ENCODE results near the gene ACO2.

Gene ACO2

DNA sequence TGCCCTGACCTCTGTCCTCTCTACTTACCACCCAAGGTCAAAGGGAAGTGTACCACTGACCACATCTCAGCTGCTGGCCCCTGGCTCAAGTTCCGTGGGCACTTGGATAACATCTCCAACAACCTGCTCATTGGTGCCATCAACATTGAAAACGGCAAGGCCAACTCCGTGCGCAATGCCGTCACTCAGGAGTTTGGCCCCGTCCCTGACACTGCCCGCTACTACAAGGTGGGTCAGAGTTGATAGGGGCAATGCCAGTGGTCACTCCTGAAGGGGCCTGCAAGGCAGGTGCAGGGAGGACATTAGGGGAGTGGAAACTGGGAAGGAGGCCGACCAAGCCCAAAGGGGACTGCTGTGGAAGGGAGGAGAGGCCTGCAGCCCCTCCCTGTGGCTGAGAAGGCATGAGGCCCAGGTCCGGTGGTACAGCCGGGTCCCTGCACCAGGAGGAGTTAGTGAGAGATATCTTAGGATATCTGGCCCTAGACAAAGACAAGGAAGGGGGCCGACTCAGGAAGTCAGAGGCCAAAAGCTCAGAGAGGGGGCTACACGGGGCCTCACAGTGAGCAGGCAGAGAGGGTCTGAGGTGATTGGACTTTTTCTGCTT lies 57.4 kb downstream of the ACO2 start:
- Histone ChIP-seq H3K36me3 (peaks cover 95% of the 10 kb centered on the region), H3K4me1 (peaks cover 44% of the 10 kb centered on the region), H3K9me3 (no peaks in the 10 kb centered on the region), H3K4me2 (peak overlapping the region; percentile 22; the same call in 1 of the 2 replicates), H3K9ac (peak overlapping the region; percentile 24; the same call in 1 of the 2 replicates), H3K27ac (peak overlapping the region; percentile 44), H4K20me1 (peaks cover 76% of the 10 kb centered on the region), H3K27me3 (no peaks in the 10 kb centered on the region), H3K4me3 (no peak overlapping the region)
- no peak for TF ChIP-seq Cebpa-rat (IDR thresholded peaks at IDR 0.05)

- Histone ChIP-seq H4K20me1 (peaks cover 83% of the 10 kb centered on the region), H3K27me3 (no peaks in the 10 kb centered on the region), H3K4me1 (peaks cover 49% of the 10 kb centered on the region), H3K9me3 (no peaks in the 10 kb centered on the region), H3K9ac (peak overlapping the region; percentile 24; the same call in 1 of the 2 replicates), H3K4me3 (no peak overlapping the region), H3K4me2 (peak overlapping the region; percentile 22), H3K27ac (peak overlapping the region; percentile 44; the same call in 1 of the 2 replicates), H3K36me3 (peaks cover 98% of the 10 kb centered on the region)
- no peak for TF ChIP-seq Cebpa-rat (IDR thresholded peaks at IDR 0.05)
Measured at GRCh38 chr22:41526830-41527799, 58.2 kb downstream of the ACO2 start.

DNA sequence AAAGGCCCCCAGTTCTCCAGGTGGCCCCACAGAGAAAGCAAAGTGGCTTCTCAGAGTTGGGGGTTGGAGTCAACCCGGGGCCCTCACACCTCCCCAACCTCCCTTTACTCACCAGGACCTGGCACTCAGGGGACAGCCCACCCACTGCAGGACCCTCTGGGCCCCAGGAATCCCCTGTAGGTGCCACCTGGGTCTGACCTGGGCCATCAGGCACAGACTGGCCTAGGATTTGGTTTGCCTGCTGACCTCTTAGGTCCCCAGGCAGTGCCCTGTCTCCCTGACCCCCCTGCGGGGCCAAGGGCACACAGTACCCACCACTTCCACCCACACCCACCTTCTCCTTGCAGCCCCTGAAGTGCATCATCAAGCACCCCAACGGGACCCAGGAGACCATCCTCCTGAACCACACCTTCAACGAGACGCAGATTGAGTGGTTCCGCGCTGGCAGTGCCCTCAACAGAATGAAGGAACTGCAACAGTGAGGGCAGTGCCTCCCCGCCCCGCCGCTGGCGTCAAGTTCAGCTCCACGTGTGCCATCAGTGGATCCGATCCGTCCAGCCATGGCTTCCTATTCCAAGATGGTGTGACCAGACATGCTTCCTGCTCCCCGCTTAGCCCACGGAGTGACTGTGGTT lies 59.3 kb downstream of the ACO2 start:
- H3K9ac ChIP-seq = peak overlapping the region; percentile 40
- peaks cover 50% of the 10 kb centered on the region for H3K4me1 ChIP-seq
- no peak for TF ChIP-seq Cebpa-rat (IDR thresholded peaks at IDR 0.05)
- H3K4me3 ChIP-seq = no peak overlapping the region
- H4K20me1 ChIP-seq = peaks cover 95% of the 10 kb centered on the region
- H3K27ac ChIP-seq = no peak overlapping the region
- no peaks in the 10 kb centered on the region for H3K9me3 ChIP-seq
- H3K36me3 ChIP-seq = peaks cover 98% of the 10 kb centered on the region
- no peak overlapping the region for H3K4me2 ChIP-seq
- H3K27me3 ChIP-seq = no peaks in the 10 kb centered on the region

DNA sequence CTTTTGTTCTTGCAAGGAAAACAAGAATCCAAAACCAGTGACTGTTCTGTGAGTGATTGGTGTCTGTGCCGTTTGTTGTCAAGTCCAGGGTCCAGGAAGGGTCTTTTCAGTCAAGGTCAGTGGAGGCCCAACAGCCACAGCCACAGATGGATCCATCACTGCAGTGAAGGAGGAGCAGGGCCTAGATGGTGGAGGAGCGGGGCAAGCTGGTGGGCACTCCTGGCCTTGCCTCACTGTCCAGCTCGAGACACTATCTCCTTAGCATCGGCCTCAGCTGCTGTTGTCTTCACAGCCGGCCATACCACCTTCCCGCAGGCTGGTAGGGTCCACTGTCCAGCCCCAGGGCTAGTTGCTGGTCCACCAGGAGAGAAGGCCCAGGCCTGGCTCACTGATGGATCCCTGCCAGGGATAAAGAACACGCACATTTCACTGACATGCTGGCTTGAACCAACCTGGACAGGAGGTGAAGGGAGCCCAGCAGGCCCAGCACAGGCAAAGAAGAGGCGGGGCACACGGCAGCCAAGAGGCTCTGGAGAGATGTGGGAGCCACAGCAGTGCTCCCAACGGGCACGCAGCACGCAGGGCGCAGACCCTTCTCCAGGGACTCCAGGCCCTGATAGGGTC lies 60.1 kb downstream of the ACO2 start:
- Histone ChIP-seq H3K4me2 (no peak overlapping the region), H3K4me1 (peaks cover 47% of the 10 kb centered on the region), H3K27ac (no peak overlapping the region), H3K9ac (peak overlapping the region; percentile 15; the same call in 1 of the 2 replicates), H3K36me3 (peaks cover 98% of the 10 kb centered on the region), H3K9me3 (no peaks in the 10 kb centered on the region), H3K27me3 (no peaks in the 10 kb centered on the region), H3K4me3 (no peak overlapping the region), H4K20me1 (peaks cover 97% of the 10 kb centered on the region)
- no peak for TF ChIP-seq Cebpa-rat (IDR thresholded peaks at IDR 0.05)

- peaks cover 93% of the 10 kb centered on the region for H3K36me3 ChIP-seq
- no peak overlapping the region for H3K4me3 ChIP-seq
- peaks cover 94% of the 10 kb centered on the region for H4K20me1 ChIP-seq
- H3K4me2 ChIP-seq = no peak overlapping the region
- no peak for TF ChIP-seq Cebpa-rat (IDR thresholded peaks at IDR 0.05)
- no peaks in the 10 kb centered on the region for H3K27me3 ChIP-seq
- H3K9ac ChIP-seq = no peak overlapping the region
- H3K27ac ChIP-seq = no peak overlapping the region
- peaks cover 31% of the 10 kb centered on the region for H3K4me1 ChIP-seq
- H3K9me3 ChIP-seq = no peaks in the 10 kb centered on the region
Measured at GRCh38 chr22:41530890-41531714, 62.2 kb downstream of the ACO2 start.

DNA sequence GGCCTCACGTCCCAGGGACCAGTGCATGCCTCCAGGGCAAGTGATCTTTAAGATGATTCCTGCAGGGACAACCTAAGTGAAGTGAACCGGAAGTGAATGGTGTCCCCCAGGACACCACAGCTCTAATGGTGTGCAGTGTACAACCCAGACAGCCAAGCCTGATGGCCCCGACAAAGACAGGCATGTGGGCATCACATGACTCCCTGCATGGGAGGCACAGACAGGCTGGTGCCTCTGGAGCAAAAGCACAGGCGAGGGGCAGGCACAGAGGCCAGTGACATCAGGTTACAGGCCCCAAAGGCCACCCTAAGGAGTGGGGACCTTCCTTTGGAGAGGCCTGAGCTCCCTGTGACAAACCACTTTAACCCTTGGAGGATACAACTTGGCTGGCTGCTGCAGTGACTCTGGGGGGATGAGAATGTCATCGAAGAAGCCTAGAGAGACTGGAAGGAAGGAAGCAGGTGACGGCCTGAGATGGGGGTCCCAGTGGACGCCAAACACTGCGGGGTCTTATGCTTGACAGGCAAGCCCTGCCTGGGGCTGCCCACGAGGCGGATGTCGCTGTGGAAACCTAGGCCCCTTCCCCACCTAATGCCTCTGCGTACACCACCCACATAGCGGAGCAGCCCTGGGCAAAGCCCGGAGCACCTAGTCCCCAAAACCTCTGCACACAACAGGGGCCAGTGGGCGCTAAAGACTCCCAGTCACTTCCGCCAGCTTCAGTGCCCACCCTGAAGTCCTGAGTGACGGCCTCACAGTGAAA lies 63.0 kb downstream of the ACO2 start:
- H3K4me1 ChIP-seq = peaks cover 23% of the 10 kb centered on the region
- peak overlapping the region; percentile 54; the same call in 1 of the 2 replicates for H3K9ac ChIP-seq
- no peak overlapping the region for H3K27ac ChIP-seq
- H3K36me3 ChIP-seq = peaks cover 90% of the 10 kb centered on the region
- TF ChIP-seq Cebpa-rat (IDR thresholded peaks at IDR 0.05) = no peak
- no peak overlapping the region for H3K4me3 ChIP-seq
- H3K9me3 ChIP-seq = no peaks in the 10 kb centered on the region
- peaks cover 94% of the 10 kb centered on the region for H4K20me1 ChIP-seq
- no peak overlapping the region for H3K4me2 ChIP-seq
- no peaks in the 10 kb centered on the region for H3K27me3 ChIP-seq

- Histone ChIP-seq H3K4me3 (no peak overlapping the region), H3K9ac (no peak overlapping the region), H3K27ac (no peak overlapping the region), H3K4me1 (peaks cover 16% of the 10 kb centered on the region), H3K27me3 (no peaks in the 10 kb centered on the region), H4K20me1 (peaks cover 94% of the 10 kb centered on the region), H3K4me2 (no peak overlapping the region), H3K36me3 (peaks cover 90% of the 10 kb centered on the region), H3K9me3 (no peaks in the 10 kb centered on the region)
- no peak for TF ChIP-seq Cebpa-rat (IDR thresholded peaks at IDR 0.05)
Measured at GRCh38 chr22:41532908-41533825, 64.2 kb downstream of the ACO2 start.

Measured in BLaER1 (cell line).